Urothelium cell line (cell line): ENCODE results near the gene WDR33.

Experiments used
- DNase-seq: peaks from one replicate; pipeline ENCODE4 v3.0.0; 2011; ENCODE audit warnings: low spot score, mixed read lengths
- FAIRE-seq: peaks from 2 replicates; lab custom pipeline; 2011; peaks lifted over from hg19 to GRCh38; lab: Jason Lieb, UNC

The WDR33 gene

GRCh38 chr2:127661072-127661649, 149.8 kb downstream of the WDR33 start:
- FAIRE-seq: no peak
- DNase-seq: no peak

GRCh38 chr2:127660291-127660578, 150.7 kb downstream of the WDR33 start:
- no peak for FAIRE-seq

GRCh38 chr2:127659408-127660290, 151.3 kb downstream of the WDR33 start:
- DNase-seq: no peak
- no peak for FAIRE-seq

More at GRCh38 chr2:127660291-127660578, 150.7 kb downstream of the WDR33 start:
- no peak for DNase-seq

- FAIRE-seq (no peak), DNase-seq (no peak)
These were observed 152.1 kb downstream of the WDR33 start for GRCh38 chr2:127658641-127659407.

- FAIRE-seq: no peak
- DNase-seq: no peak
These were observed 152.8 kb downstream of the WDR33 start for GRCh38 chr2:127658146-127658545.

GRCh38 chr2:127657232-127657595, 153.8 kb downstream of the WDR33 start:
- FAIRE-seq: no peak
- DNase-seq: no peak

- FAIRE-seq: peak; percentile 30
These were observed 154.3 kb downstream of the WDR33 start for GRCh38 chr2:127656569-127657231.

GRCh38 chr2:127655209-127656073, 155.5 kb downstream of the WDR33 start:
- DNase-seq (no peak), FAIRE-seq (no peak)

More at GRCh38 chr2:127656569-127657231, 154.3 kb downstream of the WDR33 start:
- no peak for DNase-seq

- no peak for FAIRE-seq
- DNase-seq: no peak
These were observed 156.2 kb downstream of the WDR33 start for GRCh38 chr2:127654838-127655175.

- FAIRE-seq (peak; percentile 70), DNase-seq (no peak)
These were observed 156.7 kb downstream of the WDR33 start for GRCh38 chr2:127654084-127654837.

- no peak for FAIRE-seq
- no peak for DNase-seq
These were observed 157.4 kb downstream of the WDR33 start for GRCh38 chr2:127653421-127654083.

- DNase-seq: no peak
- FAIRE-seq: no peak
These were observed 158.1 kb downstream of the WDR33 start for GRCh38 chr2:127652786-127653357.

- no peak for DNase-seq
These were observed 158.9 kb downstream of the WDR33 start for GRCh38 chr2:127651971-127652550.

GRCh38 chr2:127651381-127651809, 159.6 kb downstream of the WDR33 start:
- DNase-seq (no peak), FAIRE-seq (no peak)

More at GRCh38 chr2:127651971-127652550, 158.9 kb downstream of the WDR33 start:
- FAIRE-seq: no peak
